NCI-H460 (cell line): Measurements from ENCODE around the gene ADAMTSL2. TPM values are rescaled to one million over a fixed set of nuclear protein-coding genes. Genes with fewer than 3 reads are reported as not detected.

Experiments
- DNase-seq: peaks from one replicate; pipeline ENCODE4 v3.0.0-alpha.2; 2016; ENCODE audit warnings: low read depth; ENCODE audit errors: extremely low read depth
- total RNA-seq: library from RNA; depleted of rRNA; stranded (reverse); fragments of >200 nt; shearing (Covaris generic); gene quantifications from 2 replicates; pipeline ENCODE4 v1.2.3, GENCODE V29; 2014

ADAMTSL2 gene
- total RNA-seq, 1 experiment from 2014 or later: not detected

- no peak for DNase-seq
Observed at GRCh38 chr9:133516256-133516960, 18.1 kb upstream of the ADAMTSL2 start.

- no peak for DNase-seq
Observed at GRCh38 chr9:133516961-133517350, 17.5 kb upstream of the ADAMTSL2 start.

- DNase-seq: no peak
Observed at GRCh38 chr9:133517711-133518110, 16.8 kb upstream of the ADAMTSL2 start.

GRCh38 chr9:133518200-133518599 lies 16.3 kb upstream of the ADAMTSL2 start:
- no peak for DNase-seq

GRCh38 chr9:133518706-133519449 lies 15.6 kb upstream of the ADAMTSL2 start:
- DNase-seq: no peak

GRCh38 chr9:133519693-133520092 lies 14.8 kb upstream of the ADAMTSL2 start:
- no peak for DNase-seq

- no peak for DNase-seq
Observed at GRCh38 chr9:133520121-133520835, 14.2 kb upstream of the ADAMTSL2 start.

GRCh38 chr9:133521122-133522072 lies 13.1 kb upstream of the ADAMTSL2 start:
- no peak for DNase-seq

- DNase-seq: no peak
Observed at GRCh38 chr9:133522073-133522910, 12.2 kb upstream of the ADAMTSL2 start.

- no peak for DNase-seq
Observed at GRCh38 chr9:133523106-133523505, 11.4 kb upstream of the ADAMTSL2 start.

- no peak for DNase-seq
Observed at GRCh38 chr9:133524146-133524545, 10.4 kb upstream of the ADAMTSL2 start.

- DNase-seq: no peak
Observed at GRCh38 chr9:133524679-133525228, 9.8 kb upstream of the ADAMTSL2 start, which contains the start of gene MYMK. MYMK (minus strand) TSS chr9:133524959; CDS start chr9:133524844, 115 bp downstream.

- DNase-seq: no peak
Observed at GRCh38 chr9:133525677-133526076, 8.8 kb upstream of the ADAMTSL2 start.

- DNase-seq: no peak
Observed at GRCh38 chr9:133526721-133527321, 7.7 kb upstream of the ADAMTSL2 start.

GRCh38 chr9:133527444-133527920 lies 7.0 kb upstream of the ADAMTSL2 start:
- DNase-seq: no peak

- no peak for DNase-seq
Observed at GRCh38 chr9:133528001-133528875, 6.3 kb upstream of the ADAMTSL2 start.

- DNase-seq: no peak
Observed at GRCh38 chr9:133528876-133529241, 5.6 kb upstream of the ADAMTSL2 start.

- no peak for DNase-seq
Observed at GRCh38 chr9:133529457-133529856, 5.0 kb upstream of the ADAMTSL2 start.
